Measurements from ENCODE around the gene EML6.
A peak's percentile ranks its signal among the peaks of the same experiment; 100 is the strongest.
"Not testable (repeated sequence)": the region's sequence is repeated elsewhere in the genome, so short reads cannot be mapped to it uniquely, and the experiment has no call there.

EML6 gene

DNA sequence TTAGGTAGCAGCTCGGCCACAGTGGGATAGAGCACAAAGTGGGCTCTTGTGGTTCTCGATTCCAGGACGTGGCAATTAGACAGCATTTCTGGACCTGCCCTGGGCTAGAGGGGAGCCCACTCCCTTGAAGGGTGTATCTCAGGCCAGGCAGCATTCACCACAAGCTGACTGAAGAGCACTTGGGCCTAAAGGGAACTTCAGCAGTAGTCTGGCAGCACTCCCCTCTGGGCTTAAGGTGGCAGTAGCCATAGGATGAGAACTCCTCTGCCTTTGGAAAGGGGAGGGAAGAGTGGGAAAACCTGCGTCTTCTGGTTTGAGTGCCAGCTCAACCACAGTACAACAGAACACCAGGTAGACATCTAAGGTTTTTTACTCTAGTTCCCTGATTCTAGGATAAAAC is 28.1 kb upstream of the EML6 start:
- DNase-seq (no peak), ATAC-seq (replicated peaks) (no peak)
- Mint-ChIP-seq H3K9me3 (no peaks in the 10 kb centered on the region), H3K27me3 (peaks cover 6% of the 10 kb centered on the region in 2 donors), H3K36me3 (no peaks in the 10 kb centered on the region), H3K4me3 (no peak overlapping the region), H3K4me1 (no peaks in the 10 kb centered on the region), H3K27ac (no peak overlapping the region)

DNA sequence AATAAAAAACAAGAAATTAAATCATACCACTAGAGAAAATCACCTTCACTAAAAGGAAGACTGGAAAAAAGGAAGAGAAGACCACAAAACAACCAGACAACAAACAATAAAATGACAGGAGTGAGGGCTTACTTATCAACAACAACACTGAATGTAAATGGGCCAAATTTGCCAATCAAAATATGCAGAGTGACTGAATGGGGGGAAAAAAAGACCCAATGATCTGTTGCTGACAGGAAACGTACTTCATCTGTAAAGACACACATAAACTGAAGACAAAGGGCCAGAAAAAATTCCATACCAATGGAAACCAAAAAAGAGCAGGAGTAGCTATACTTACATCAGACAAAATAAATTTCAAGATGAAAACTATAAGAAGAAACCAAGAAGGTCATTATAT is 25.5 kb upstream of the EML6 start:
- H3K27ac Mint-ChIP-seq = no peak overlapping the region
- peaks cover 6% of the 10 kb centered on the region in 2 donors for H3K27me3 Mint-ChIP-seq
- H3K4me1 Mint-ChIP-seq = peaks cover 0 to 1% of the 10 kb centered on the region in 2 donors
- H3K9me3 Mint-ChIP-seq = no peaks in the 10 kb centered on the region
- no peaks in the 10 kb centered on the region for H3K36me3 Mint-ChIP-seq
- no peak for DNase-seq
- no peak overlapping the region for H3K4me3 Mint-ChIP-seq
- no peak for ATAC-seq (replicated peaks)

DNA sequence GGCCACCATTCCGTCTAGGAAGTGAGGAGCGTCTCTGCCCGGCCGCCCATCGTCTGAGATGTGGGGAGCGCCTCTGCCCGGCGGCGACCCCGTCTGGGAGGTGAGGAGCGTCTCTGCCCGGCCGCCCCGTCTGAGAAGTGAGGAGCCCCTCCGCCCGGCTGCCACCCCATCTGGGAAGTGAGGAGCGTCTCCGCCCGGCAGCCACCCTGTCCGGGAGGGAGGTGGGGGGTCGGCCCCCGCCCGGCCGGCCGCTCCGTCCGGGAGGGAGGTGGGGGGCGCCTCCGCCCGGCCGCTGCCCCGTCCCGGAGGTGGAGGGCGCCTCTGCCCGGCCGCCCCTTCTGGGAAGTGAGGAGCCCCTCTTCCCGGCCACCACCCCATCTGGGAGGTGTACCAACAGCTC is 24.5 kb upstream of the EML6 start:
- H3K27ac Mint-ChIP-seq; H3K4me3 Mint-ChIP-seq; H3K4me1 Mint-ChIP-seq; ATAC-seq (replicated peaks); H3K9me3 Mint-ChIP-seq; H3K27me3 Mint-ChIP-seq; DNase-seq; H3K36me3 Mint-ChIP-seq: not testable (repeated sequence)

DNA sequence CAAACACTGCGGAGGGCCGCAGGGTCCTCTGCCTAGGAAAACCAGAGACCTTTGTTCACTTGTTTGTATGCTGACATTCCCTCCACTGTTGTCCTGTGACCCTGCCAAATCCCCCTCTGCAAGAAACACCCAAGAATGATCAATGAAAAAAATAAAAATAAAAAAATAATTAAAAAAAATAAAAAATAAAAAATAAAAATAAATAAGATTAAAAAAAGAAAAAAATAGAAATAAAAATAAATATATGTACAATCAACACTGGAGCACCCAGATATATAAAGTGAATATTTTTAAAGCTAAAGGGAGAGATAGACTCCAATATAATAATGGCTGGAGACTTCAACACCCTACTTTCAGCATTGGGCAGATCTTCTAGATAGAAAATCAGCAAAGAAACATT is 23.8 kb upstream of the EML6 start:
- H3K9me3 Mint-ChIP-seq = no peaks in the 10 kb centered on the region
- no peak overlapping the region for H3K27ac Mint-ChIP-seq
- H3K4me3 Mint-ChIP-seq = no peak overlapping the region
- no peaks in the 10 kb centered on the region for H3K36me3 Mint-ChIP-seq
- H3K27me3 Mint-ChIP-seq = peaks cover 6% of the 10 kb centered on the region in 2 donors
- DNase-seq (no peak), ATAC-seq (replicated peaks) (no peak)
- H3K4me1 Mint-ChIP-seq = peaks cover 0 to 1% of the 10 kb centered on the region in 2 donors

DNA sequence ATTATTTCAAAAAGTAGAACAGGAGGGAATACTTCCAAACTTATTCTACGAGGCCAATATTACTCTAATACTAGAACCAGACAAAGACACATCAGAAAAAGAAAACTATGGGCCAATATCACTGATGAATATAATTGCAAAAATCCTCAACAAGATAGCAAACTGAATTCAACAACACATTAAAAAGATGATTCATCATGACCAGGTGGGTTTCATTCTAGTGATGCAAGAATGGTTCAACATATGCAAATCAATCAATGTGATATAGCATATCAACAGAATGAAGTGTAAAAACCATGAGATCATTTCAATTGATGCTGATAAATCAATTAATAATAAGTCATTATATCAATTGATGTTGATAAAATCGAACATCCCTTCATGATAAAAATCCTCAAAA is 22.4 kb upstream of the EML6 start:
- Mint-ChIP-seq H3K27me3 (peaks cover 6% of the 10 kb centered on the region in 2 donors), H3K9me3 (no peaks in the 10 kb centered on the region), H3K4me3 (no peak overlapping the region), H3K4me1 (peaks cover 0 to 1% of the 10 kb centered on the region in 2 donors), H3K27ac (no peak overlapping the region), H3K36me3 (no peaks in the 10 kb centered on the region)
- ATAC-seq (replicated peaks) (no peak), DNase-seq (no peak)

DNA sequence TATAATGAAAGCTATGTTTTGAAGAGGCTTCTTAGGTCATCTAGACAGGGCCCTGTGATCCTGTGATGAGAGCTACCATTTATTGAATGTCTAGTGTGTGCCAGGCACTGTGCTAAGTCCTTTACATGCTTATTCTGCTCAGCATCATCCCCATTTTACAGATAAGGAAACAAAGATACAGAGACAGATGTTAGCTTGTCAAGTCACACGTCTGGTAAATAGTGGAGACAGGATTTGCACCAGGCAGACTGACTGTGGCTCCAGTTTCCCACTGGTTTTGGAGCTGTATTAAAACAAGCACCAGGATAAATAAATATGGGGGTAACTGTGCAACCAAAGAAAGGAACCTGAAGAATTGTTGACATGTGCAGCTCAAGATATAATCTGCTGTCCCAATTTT is 19.2 kb upstream of the EML6 start:
- H3K36me3 Mint-ChIP-seq = no peaks in the 10 kb centered on the region
- H3K9me3 Mint-ChIP-seq = no peaks in the 10 kb centered on the region
- no peak overlapping the region for H3K27ac Mint-ChIP-seq
- peaks cover 3 to 7% of the 10 kb centered on the region in 2 donors for H3K27me3 Mint-ChIP-seq
- peaks cover 1 to 8% of the 10 kb centered on the region in 2 donors for H3K4me1 Mint-ChIP-seq
- DNase-seq = no peak
- no peak for ATAC-seq (replicated peaks)
- no peak overlapping the region for H3K4me3 Mint-ChIP-seq

DNA sequence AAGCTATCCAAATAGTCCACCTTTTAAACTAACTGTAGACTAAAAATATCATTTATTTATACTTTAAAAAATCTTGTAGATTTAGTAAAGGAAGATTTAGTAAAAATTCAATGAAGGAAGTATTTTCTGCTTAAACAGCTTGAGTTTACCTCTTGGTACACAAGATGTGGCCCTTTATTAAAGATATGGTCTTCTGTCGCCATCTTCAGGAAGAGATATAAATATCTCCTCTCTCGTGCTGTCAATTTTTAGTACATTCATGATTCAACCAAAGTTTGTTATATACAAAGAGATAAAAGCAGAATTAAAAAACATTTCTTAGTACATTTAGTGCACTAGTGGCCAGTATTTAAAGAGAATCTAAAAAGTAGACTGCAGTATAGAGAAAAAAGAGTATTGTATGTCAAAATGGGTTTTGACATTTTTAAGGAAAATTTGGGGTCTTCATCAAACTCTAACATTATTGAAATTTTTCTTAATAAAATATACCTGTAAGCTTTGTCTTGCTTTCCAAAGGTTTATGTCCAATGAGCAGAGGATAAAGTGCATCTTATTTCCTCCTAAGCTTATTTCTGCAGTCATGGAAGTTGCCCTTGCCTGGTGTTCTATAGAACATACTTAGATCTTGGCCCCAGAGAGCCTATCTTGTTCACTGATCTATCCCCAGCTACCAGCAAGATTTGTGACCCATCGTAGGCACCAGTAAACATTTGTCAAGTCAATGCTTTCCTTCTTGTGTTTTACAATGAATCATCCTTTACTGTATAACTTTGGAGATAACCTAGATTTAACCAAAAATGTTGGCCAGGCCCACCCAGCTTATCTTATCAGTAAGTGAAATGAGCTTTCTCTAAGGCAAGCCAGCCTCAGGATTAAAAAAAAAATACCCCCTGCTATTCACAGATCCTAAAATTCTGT is 18.5 kb upstream of the EML6 start:
- H3K27me3 Mint-ChIP-seq = peaks cover 7 to 15% of the 10 kb centered on the region in 2 donors
- H3K9me3 Mint-ChIP-seq = no peaks in the 10 kb centered on the region
- no peak overlapping the region for H3K27ac Mint-ChIP-seq
- no peaks in the 10 kb centered on the region for H3K36me3 Mint-ChIP-seq
- ATAC-seq (replicated peaks) (peak; percentile 59 to 63), DNase-seq (no peak)
- peaks cover 1 to 15% of the 10 kb centered on the region in 2 donors for H3K4me1 Mint-ChIP-seq
- no peak overlapping the region for H3K4me3 Mint-ChIP-seq

DNA sequence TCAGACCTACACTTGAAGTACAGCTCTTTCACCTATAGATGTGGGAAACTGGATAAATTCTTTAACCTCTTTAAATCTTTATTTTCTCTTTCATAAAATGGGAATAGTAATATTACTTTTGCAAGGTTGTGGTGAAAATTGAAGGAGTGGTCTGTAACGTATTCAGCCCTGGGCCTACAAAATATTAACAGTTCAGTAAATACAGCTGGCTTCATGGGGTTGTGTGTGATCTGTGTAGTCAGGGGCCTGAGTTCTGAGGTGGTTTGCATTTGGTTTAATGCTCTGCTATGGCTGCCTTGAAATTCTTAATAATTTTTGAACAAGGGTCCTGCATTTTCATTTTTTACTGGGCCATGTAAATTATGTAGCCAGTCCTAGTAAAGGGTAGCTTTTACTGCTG is 16.8 kb upstream of the EML6 start:
- Mint-ChIP-seq H3K4me1 (peaks cover 2 to 20% of the 10 kb centered on the region in 2 donors), H3K27ac (no peak overlapping the region), H3K4me3 (no peak overlapping the region), H3K27me3 (peaks cover 9 to 21% of the 10 kb centered on the region in 2 donors), H3K36me3 (peaks cover 0 to 3% of the 10 kb centered on the region in 2 donors), H3K9me3 (no peaks in the 10 kb centered on the region)
- no peak for ATAC-seq (replicated peaks)
- no peak for DNase-seq

DNA sequence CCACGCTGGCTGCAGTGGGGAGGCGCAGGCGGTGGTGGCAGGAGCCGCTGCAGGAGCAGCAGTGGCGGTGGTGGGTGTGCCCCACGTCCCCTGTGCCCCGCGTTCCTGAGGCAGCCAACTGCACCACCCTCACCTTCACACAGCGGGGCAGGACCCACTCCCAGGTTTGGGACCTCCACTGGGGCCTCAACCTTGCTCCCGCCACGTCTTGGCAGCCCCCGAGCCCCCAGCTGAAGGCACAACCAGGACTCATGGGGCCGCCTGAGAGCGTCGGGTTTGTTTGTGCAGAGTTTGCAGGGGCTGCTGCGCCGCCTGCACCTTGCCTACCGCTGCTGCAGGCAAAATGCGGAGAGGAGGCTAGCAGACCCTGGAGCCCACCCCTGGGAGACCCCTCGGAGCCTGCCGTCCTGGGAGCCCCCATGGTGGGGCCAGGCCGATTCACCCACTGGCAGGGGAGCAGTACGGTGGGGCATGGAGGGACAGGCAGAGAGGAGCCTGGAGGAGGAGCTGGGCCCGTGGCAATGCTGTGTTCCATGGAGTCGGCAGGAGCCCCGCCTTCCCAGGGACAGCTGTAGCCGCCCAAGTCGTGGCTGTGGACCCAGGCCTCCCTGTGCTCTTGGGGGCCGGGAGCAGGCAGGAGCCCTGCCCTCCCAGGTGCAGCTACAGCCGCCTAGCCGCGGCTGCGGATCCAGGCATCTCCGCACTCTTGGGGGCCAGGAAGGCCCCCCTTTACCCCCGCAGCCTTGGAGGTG is 14.7 kb upstream of the EML6 start:
- Mint-ChIP-seq H3K4me1 (peaks cover 2 to 20% of the 10 kb centered on the region in 2 donors), H3K27ac (no peak overlapping the region), H3K27me3 (peaks cover 9 to 21% of the 10 kb centered on the region in 2 donors), H3K36me3 (peaks cover 0 to 3% of the 10 kb centered on the region in 2 donors), H3K9me3 (no peaks in the 10 kb centered on the region), H3K4me3 (peak overlapping the region; percentile 81 to 87)
- DNase-seq = no peak
- peak; percentile 63 to 64 for ATAC-seq (replicated peaks)

DNA sequence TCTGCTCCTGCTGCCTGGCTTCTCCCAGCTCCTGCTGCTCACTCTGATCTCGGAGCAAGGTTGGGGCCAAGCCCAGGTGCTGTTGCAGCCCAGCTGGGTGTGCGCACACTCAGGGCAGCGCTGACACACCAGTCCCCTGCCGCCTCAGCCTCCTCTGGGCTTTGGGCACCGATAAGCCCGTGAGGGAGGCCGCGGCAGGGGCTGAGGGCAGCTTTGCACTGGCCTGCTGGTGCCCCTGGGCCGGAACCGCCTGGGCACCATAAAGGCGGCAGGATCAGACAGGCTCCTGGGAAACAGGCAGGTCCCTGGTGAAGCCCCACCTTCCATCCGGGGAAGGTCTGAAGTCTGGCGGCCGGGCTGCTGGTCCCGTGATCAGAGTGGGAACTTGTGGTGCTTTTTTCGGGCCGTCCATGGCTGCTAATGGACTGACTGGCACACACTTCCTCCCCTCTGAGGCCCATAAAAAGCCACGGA is 14.1 kb upstream of the EML6 start:
- ATAC-seq (replicated peaks) (peak; percentile 68), DNase-seq (no peak)
- peak overlapping the region; percentile 81 to 87 for H3K4me3 Mint-ChIP-seq
- peaks cover 9 to 21% of the 10 kb centered on the region in 2 donors for H3K27me3 Mint-ChIP-seq
- H3K4me1 Mint-ChIP-seq = peaks cover 2 to 20% of the 10 kb centered on the region in 2 donors
- H3K36me3 Mint-ChIP-seq = peaks cover 0 to 3% of the 10 kb centered on the region in 2 donors
- no peaks in the 10 kb centered on the region for H3K9me3 Mint-ChIP-seq
- no peak overlapping the region for H3K27ac Mint-ChIP-seq

DNA sequence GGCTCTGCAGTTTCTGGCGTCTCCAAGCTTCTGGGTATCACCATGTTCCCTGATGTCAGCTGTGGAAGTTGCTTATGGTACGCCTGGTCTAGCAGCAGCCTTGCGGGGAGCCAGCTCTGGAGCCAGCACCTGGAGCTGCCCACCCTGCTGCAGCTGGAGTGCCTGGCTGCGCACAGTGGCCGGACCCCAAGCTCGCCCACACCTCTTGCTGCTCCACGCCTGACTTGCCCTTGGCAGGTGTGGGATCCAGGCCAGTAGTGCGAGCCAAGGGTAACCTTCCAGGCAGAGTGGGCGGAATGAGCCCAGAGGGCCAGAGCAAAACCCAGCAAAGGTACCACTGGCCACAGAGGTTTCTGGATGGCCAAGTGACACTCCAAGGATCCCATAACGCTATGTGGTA is 13.2 kb upstream of the EML6 start:
- peaks cover 2 to 20% of the 10 kb centered on the region in 2 donors for H3K4me1 Mint-ChIP-seq
- no peaks in the 10 kb centered on the region for H3K9me3 Mint-ChIP-seq
- ATAC-seq (replicated peaks) (no peak), DNase-seq (no peak)
- peak overlapping the region; percentile 60 to 68 for H3K4me3 Mint-ChIP-seq
- peaks cover 0 to 3% of the 10 kb centered on the region in 2 donors for H3K36me3 Mint-ChIP-seq
- no peak overlapping the region for H3K27ac Mint-ChIP-seq
- peaks cover 9 to 21% of the 10 kb centered on the region in 2 donors for H3K27me3 Mint-ChIP-seq

DNA sequence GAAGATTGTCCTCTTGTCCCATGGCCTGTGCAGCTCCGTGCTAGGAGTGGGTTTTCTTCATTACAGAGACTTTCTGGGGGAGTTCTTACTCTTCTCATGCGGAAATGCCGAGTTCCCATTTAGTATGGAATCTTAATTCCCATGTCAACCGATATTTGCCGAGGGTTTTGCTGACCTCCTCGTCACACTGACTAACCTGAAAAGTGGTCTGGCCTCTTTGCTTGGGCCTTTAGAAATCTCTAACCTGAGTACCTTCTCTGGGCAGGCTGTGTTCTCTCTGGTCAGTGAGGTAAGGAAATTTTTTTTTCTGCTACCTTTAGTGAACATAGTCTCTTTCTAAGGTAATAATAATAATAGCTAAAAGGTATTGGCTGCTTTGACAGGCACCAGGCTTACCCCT is 10.9 kb upstream of the EML6 start:
- Mint-ChIP-seq H3K36me3 (peaks cover 0 to 3% of the 10 kb centered on the region in 2 donors), H3K4me3 (no peak overlapping the region), H3K9me3 (no peaks in the 10 kb centered on the region), H3K4me1 (peaks cover 2 to 26% of the 10 kb centered on the region in 2 donors), H3K27ac (no peak overlapping the region), H3K27me3 (peaks cover 9 to 21% of the 10 kb centered on the region in 2 donors)
- DNase-seq (no peak), ATAC-seq (replicated peaks) (no peak)

DNA sequence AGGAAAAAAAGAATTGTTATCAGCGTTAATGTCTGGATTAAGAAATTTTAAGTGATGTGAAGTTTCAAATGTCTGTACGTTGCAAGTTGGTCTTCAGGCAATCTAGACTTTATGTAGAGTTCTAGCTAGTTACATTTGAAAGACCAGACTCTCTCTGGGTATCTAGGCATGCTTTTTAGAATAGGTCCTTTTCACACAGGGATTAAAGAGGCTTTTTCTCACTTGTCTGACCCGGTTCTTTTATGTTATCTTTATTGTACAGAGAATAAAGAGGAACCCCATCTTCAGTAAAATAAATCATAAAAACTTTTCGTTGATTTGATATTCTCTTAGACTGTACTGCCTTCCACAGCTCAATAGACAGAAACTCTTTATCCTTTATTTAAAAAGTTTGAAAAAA is 8.5 kb upstream of the EML6 start:
- ATAC-seq (replicated peaks) = no peak
- no peaks in the 10 kb centered on the region for H3K9me3 Mint-ChIP-seq
- H3K27ac Mint-ChIP-seq = no peak overlapping the region
- H3K36me3 Mint-ChIP-seq = peaks cover 0 to 3% of the 10 kb centered on the region in 2 donors
- no peak for DNase-seq
- H3K4me1 Mint-ChIP-seq = peaks cover 2 to 10% of the 10 kb centered on the region in 2 donors
- peaks cover 20 to 24% of the 10 kb centered on the region in 2 donors for H3K27me3 Mint-ChIP-seq
- H3K4me3 Mint-ChIP-seq = no peak overlapping the region

DNA sequence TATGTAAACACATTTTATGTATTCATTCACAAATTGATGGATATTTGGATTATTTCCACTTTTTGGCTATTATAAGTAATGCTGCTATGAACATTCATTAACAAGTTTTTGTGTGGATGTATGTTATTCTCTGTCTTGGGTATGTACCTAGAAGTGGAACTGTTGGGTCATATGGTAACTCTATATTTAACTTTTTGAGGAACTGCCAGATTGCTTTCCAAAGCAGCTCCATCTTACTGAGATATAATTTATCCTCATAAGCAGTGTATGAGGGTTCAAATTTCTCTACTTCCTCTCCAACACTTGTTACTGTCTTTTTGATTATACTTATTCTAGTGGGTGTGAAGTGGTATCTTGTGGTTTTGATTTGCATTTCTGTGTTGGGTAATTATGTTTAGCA is 7.1 kb upstream of the EML6 start:
- peak; percentile 25 to 34 for ATAC-seq (replicated peaks)
- peaks cover 14 to 19% of the 10 kb centered on the region in 2 donors for H3K27me3 Mint-ChIP-seq

More for the DNA sequence above, 7.1 kb upstream of the EML6 start:
- H3K4me3 Mint-ChIP-seq = no peak overlapping the region
- H3K9me3 Mint-ChIP-seq = no peaks in the 10 kb centered on the region
- H3K4me1 Mint-ChIP-seq = peaks cover 0 to 5% of the 10 kb centered on the region in 2 donors
- H3K27ac Mint-ChIP-seq = no peak overlapping the region
- no peak for DNase-seq
- no peaks in the 10 kb centered on the region for H3K36me3 Mint-ChIP-seq

Measured in stimulated activated naive B cell treated with anti-CD40 and anti-IgM and Interleukin-4, amounts not matched to agents 10 μg/mL and 1 μg/mL and 100 μg/mL, for 72 hours (primary cell).